Peyer's patch (tissue), 4 donors: ENCODE measurements around the gene TMEM143. TPM values are rescaled to one million over a fixed set of nuclear protein-coding genes. Genes with fewer than 3 reads are reported as not detected.

Source experiments
- DNase-seq, 3 donors: peaks; one replicate each; pipeline ENCODE4 v3.0.0-alpha.2; 2017 to 2019
- H3K27ac ChIP-seq, 4 donors: fragments of 200-600 bp; sonication (generic); one replicate each; pipeline ENCODE4 v1.5.1; 2016 to 2019
- H3K27me3 ChIP-seq, 2 donors: fragments of 200-600 bp; sonication (generic); one replicate each; pipeline ENCODE4 v1.5.1; 2019
- H3K36me3 ChIP-seq, 3 donors: fragments of 200-600 bp; sonication (generic); one replicate each; pipeline ENCODE4 v1.5.1; 2016 to 2019
- H3K4me1 ChIP-seq, 4 donors: fragments of 200-600 bp; sonication (generic); one replicate each; pipeline ENCODE4 v1.5.1; 2016 to 2019
- H3K4me3 ChIP-seq, 4 donors: fragments of 200-600 bp; sonication (generic); 1 replicate in 3 of 4; 2 replicates in 1 of 4; pipeline ENCODE4 v1.5.1; 2016 to 2019; ENCODE audit warnings: mild to moderate bottlenecking in 1 of 4
- H3K9me3 ChIP-seq, 4 donors: fragments of 200-600 bp; sonication (generic); one replicate each; pipeline ENCODE4 v1.5.1; 2016 to 2019; ENCODE audit warnings: mild to moderate bottlenecking in 1 of 4
- CTCF ChIP-seq, 6 experiments: fragments of 450-650 bp in 4 of 6; fragments of 200-600 bp in 2 of 6; sonication (generic) in 1 of 6; IDR thresholded peaks; one replicate each; pipeline ENCODE4 v1.5.1; 2017 to 2019; ENCODE audit warnings: antibody characterized with exemption in 6 of 6, mild to moderate bottlenecking in 3 of 6, moderate library complexity in 1 of 6
- POLR2A ChIP-seq, 2 donors: fragments of 450-650 bp; IDR thresholded peaks; one replicate each; pipeline ENCODE4 v1.5.1; 2017; ENCODE audit warnings: antibody characterized with exemption in 2 of 2, mild to moderate bottlenecking in 2 of 2, moderate library complexity in 2 of 2
- total RNA-seq, 4 donors: library from RNA; depleted of rRNA; stranded (reverse); fragments of >200 nt; gene quantifications; one replicate each; pipeline ENCODE4 v1.1.0, GENCODE V29; 2016

The TMEM143 gene
- total RNA-seq, 4 donors from 2014 or later = 8.6 to 30.5 (median 20.0) TPM

GRCh38 chr19:48400018-48400742 is 36.4 kb upstream of the TMEM143 start:
- peaks cover 0 to 19% of the 10 kb centered on the region in 2 donors for H3K27me3 ChIP-seq
- H3K4me3 ChIP-seq = no peak overlapping the region
- peak in 2 of 3 donors; percentile 37 to 73 for DNase-seq
- H3K36me3 ChIP-seq = no peaks in the 10 kb centered on the region
- H3K4me1 ChIP-seq = peaks cover 0 to 8% (median 4%) of the 10 kb centered on the region in 4 donors
- peak overlapping the region in 1 of 4 donors; percentile 76 for H3K27ac ChIP-seq
- no peak for TF ChIP-seq CTCF (IDR thresholded peaks at IDR 0.05)
- no peak for TF ChIP-seq POLR2A (IDR thresholded peaks at IDR 0.05)
- H3K9me3 ChIP-seq = no peaks in the 10 kb centered on the region

GRCh38 chr19:48398375-48399235 is 34.9 kb upstream of the TMEM143 start:
- Histone ChIP-seq H3K4me1 (peaks cover 0 to 19% (median 13%) of the 10 kb centered on the region in 4 donors), H3K27ac (peak overlapping the region in 3 of 4 donors; percentile 35 to 76 (median 64)), H3K36me3 (no peaks in the 10 kb centered on the region), H3K9me3 (no peaks in the 10 kb centered on the region), H3K4me3 (peak overlapping the region; percentile 31 to 62 (median 48)), H3K27me3 (peaks cover 4 to 34% of the 10 kb centered on the region in 2 donors)
- TF ChIP-seq POLR2A (IDR thresholded peaks at IDR 0.05) = peak in 1 of 2 donors; percentile 20
- no peak for TF ChIP-seq CTCF (IDR thresholded peaks at IDR 0.05)
- peak; percentile 78 to 93 (median 90) for DNase-seq

GRCh38 chr19:48398102-48398374 is 34.3 kb upstream of the TMEM143 start:
- peak overlapping the region; percentile 23 to 62 (median 48) for H3K4me3 ChIP-seq
- H3K36me3 ChIP-seq = no peaks in the 10 kb centered on the region
- H3K9me3 ChIP-seq = no peaks in the 10 kb centered on the region
- H3K27me3 ChIP-seq = peaks cover 4 to 38% of the 10 kb centered on the region in 2 donors
- peak overlapping the region in 2 of 4 donors; percentile 64 to 76 for H3K27ac ChIP-seq
- TF ChIP-seq CTCF (IDR thresholded peaks at IDR 0.05) (no peak), POLR2A (IDR thresholded peaks at IDR 0.05) (no peak)
- peak in 1 of 3 donors; percentile 51 for DNase-seq
- peaks cover 0 to 23% (median 14%) of the 10 kb centered on the region in 4 donors for H3K4me1 ChIP-seq

- TF ChIP-seq POLR2A (IDR thresholded peaks at IDR 0.05) = no peak
- TF ChIP-seq CTCF (IDR thresholded peaks at IDR 0.05) = no peak
- H3K4me3 ChIP-seq = peak overlapping the region; percentile 23 to 62 (median 48)
Measured at GRCh38 chr19:48397263-48398101, 33.7 kb upstream of the TMEM143 start.

GRCh38 chr19:48396824-48397176 is 33.1 kb upstream of the TMEM143 start:
- Histone ChIP-seq H3K4me1 (peaks cover 0 to 23% (median 14%) of the 10 kb centered on the region in 4 donors), H3K4me3 (no peak overlapping the region), H3K27me3 (peaks cover 4 to 38% of the 10 kb centered on the region in 2 donors), H3K27ac (no peak overlapping the region), H3K9me3 (no peaks in the 10 kb centered on the region), H3K36me3 (no peaks in the 10 kb centered on the region)
- no peak for TF ChIP-seq POLR2A (IDR thresholded peaks at IDR 0.05)
- TF ChIP-seq CTCF (IDR thresholded peaks at IDR 0.05) = no peak
- DNase-seq = no peak

More at GRCh38 chr19:48397263-48398101, 33.7 kb upstream of the TMEM143 start:
- Histone ChIP-seq H3K27me3 (peaks cover 4 to 38% of the 10 kb centered on the region in 2 donors), H3K27ac (no peak overlapping the region), H3K36me3 (no peaks in the 10 kb centered on the region), H3K9me3 (no peaks in the 10 kb centered on the region), H3K4me1 (peaks cover 0 to 23% (median 14%) of the 10 kb centered on the region in 4 donors)
- DNase-seq = no peak
